Astrocyte of the spinal cord (primary cell): ENCODE measurements around the gene CLNK.
A peak's percentile ranks its signal among the peaks of the same experiment; 100 is the strongest.

Experiments
- DNase-seq: peaks from one replicate; pipeline ENCODE4 v3.0.0; 2011; ENCODE audit warnings: low read depth, low spot score
- H3K4me3 ChIP-seq: 2 replicates; pipeline ENCODE4 v1.5.1; 2011; ENCODE audit warnings: low read depth, mild to moderate bottlenecking, low read length, moderate library complexity
- CTCF ChIP-seq: IDR thresholded peaks from 2 replicates; pipeline ENCODE4 v1.5.1; 2012; ENCODE audit warnings: low read depth, mild to moderate bottlenecking, low read length, inconsistent platforms
- in situ Hi-C: cut with HindIII; loops from 2 replicates; pipeline ENCODE4 v1.10.0; 2017; ENCODE audit warnings: low sequenced_read_pairs

Gene CLNK

GRCh38 chr4:10593130-10593529 lies 91.4 kb downstream of the CLNK start:
- no peak for DNase-seq
- no peak overlapping the region for H3K4me3 ChIP-seq
- no peak for TF ChIP-seq CTCF
- in situ Hi-C loops: no loop called here

GRCh38 chr4:10590896-10591295 lies 93.7 kb downstream of the CLNK start:
- in situ Hi-C loops: no loop called here
- H3K4me3 ChIP-seq: no peak overlapping the region
- DNase-seq: peak; percentile 56
- TF ChIP-seq CTCF: no peak

- TF ChIP-seq CTCF: no peak
- no peak for DNase-seq
- H3K4me3 ChIP-seq: no peak overlapping the region
- in situ Hi-C loops: no loop called here
These were observed 94.8 kb downstream of the CLNK start for GRCh38 chr4:10589799-10590198.

GRCh38 chr4:10589321-10589720 lies 95.2 kb downstream of the CLNK start:
- peak; percentile 83 for DNase-seq
- H3K4me3 ChIP-seq: no peak overlapping the region
- TF ChIP-seq CTCF: no peak
- in situ Hi-C loops: no loop called here

GRCh38 chr4:10587697-10588096 lies 96.9 kb downstream of the CLNK start:
- H3K4me3 ChIP-seq: no peak overlapping the region
- peak; percentile 19 for DNase-seq
- TF ChIP-seq CTCF: no peak
- in situ Hi-C loops: no loop called here

GRCh38 chr4:10587296-10587695 lies 97.3 kb downstream of the CLNK start:
- H3K4me3 ChIP-seq: no peak overlapping the region
- in situ Hi-C loops: no loop called here
- DNase-seq: no peak
- no peak for TF ChIP-seq CTCF

GRCh38 chr4:10584042-10584441 lies 100.5 kb downstream of the CLNK start:
- DNase-seq: peak; percentile 89
- in situ Hi-C loops: no loop called here
- H3K4me3 ChIP-seq: no peak overlapping the region
- no peak for TF ChIP-seq CTCF
